Activated T-helper 17 cell treated with anti-CD3 and anti-CD28 coated beads, Interleukin-2, amount 50 U/mL, for 72 hours (primary cell): ENCODE data around the gene KCNIP1. TPM values are rescaled to one million over a fixed set of nuclear protein-coding genes. Genes with fewer than 3 reads are reported as not detected.
"Not testable (repeated sequence)": the region's sequence is repeated elsewhere in the genome, so short reads cannot be mapped to it uniquely, and the experiment has no call there.

Source experiments
- ATAC-seq: fragments of 150-1000 bp; cut with Tn5 transposase; replicated peaks from 2 replicates; pipeline ENCODE4 v1.10.0; 2021; ENCODE audit warnings: mild to moderate bottlenecking, moderate library complexity
- H3K27ac Mint-ChIP-seq: one replicate; pipeline ENCODE4 v1.8.0; 2022; ENCODE audit warnings: mixed read lengths
- H3K27me3 Mint-ChIP-seq: one replicate; pipeline ENCODE4 v1.8.0; 2022; ENCODE audit warnings: mixed read lengths
- H3K36me3 Mint-ChIP-seq: one replicate; pipeline ENCODE4 v1.8.0; 2022; ENCODE audit warnings: low read depth, mild to moderate bottlenecking, mixed read lengths
- H3K4me1 Mint-ChIP-seq: one replicate; pipeline ENCODE4 v1.8.0; 2022; ENCODE audit warnings: mixed read lengths
- H3K4me3 Mint-ChIP-seq: one replicate; pipeline ENCODE4 v1.8.0; 2022; ENCODE audit warnings: mild to moderate bottlenecking, mixed read lengths
- H3K9me3 Mint-ChIP-seq: one replicate; pipeline ENCODE4 v1.8.0; 2022; ENCODE audit warnings: mixed read lengths
- total RNA-seq, 2 donors: library from RNA; stranded (reverse); gene quantifications; one replicate each; pipeline ENCODE4 v1.2.3, GENCODE V29; 2022

KCNIP1 gene
- total RNA-seq, 2 donors from 2014 or later = not detected

DNA sequence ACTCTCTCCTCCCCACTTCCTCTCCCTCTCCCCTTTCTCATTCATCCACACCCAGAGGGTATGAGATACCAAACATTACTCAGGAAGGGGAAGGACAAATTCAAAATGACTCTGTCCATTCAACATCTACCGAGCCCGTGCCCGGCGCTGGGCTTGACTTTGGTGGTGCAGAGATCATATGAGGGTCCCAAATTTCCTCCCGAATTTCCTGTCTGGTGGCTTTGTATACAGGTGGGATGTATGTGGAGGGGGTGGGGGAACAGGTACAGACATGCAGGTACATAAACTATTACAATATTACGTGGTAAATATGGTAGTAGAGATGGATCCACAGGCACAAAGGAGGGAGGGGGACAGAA is 257.9 kb downstream of the KCNIP1 start:
- Mint-ChIP-seq H3K9me3 (no peaks in the 10 kb centered on the region), H3K36me3 (no peaks in the 10 kb centered on the region)

DNA sequence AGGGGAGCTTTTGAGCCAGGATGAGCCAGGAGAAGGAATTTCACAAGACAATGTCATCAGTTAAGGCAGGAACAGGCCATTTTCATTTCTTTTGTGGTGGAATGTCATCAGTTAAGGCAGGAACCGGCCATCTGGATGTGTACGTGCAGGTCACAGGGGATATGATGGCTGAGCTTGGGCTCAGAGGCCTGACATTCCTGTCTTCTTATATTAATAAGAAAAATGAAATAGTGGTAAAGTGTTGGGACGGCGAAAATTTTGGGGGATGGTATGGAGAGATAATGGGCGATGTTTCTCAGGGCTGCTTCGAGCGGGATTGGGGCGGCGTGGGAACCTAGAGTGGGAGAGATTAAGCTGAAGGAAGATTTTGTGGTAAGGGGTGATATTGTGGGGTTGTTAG is 258.5 kb downstream of the KCNIP1 start:
- H3K27me3 Mint-ChIP-seq = peaks cover 14% of the 10 kb centered on the region
- not testable (repeated sequence) for H3K27ac Mint-ChIP-seq, H3K4me3 Mint-ChIP-seq, H3K36me3 Mint-ChIP-seq, ATAC-seq, H3K4me1 Mint-ChIP-seq, H3K9me3 Mint-ChIP-seq

More for the DNA sequence above, 257.9 kb downstream of the KCNIP1 start:
- ATAC-seq = no peak
- Mint-ChIP-seq H3K4me3 (no peak overlapping the region), H3K27ac (no peak overlapping the region), H3K4me1 (no peaks in the 10 kb centered on the region), H3K27me3 (peaks cover 14% of the 10 kb centered on the region)

- H3K27me3 Mint-ChIP-seq, ATAC-seq, H3K36me3 Mint-ChIP-seq, H3K27ac Mint-ChIP-seq, H3K4me3 Mint-ChIP-seq, H3K9me3 Mint-ChIP-seq, H3K4me1 Mint-ChIP-seq: not testable (repeated sequence)
Observed at GRCh38 chr5:170765868-170766267, 262.0 kb downstream of the KCNIP1 start.

DNA sequence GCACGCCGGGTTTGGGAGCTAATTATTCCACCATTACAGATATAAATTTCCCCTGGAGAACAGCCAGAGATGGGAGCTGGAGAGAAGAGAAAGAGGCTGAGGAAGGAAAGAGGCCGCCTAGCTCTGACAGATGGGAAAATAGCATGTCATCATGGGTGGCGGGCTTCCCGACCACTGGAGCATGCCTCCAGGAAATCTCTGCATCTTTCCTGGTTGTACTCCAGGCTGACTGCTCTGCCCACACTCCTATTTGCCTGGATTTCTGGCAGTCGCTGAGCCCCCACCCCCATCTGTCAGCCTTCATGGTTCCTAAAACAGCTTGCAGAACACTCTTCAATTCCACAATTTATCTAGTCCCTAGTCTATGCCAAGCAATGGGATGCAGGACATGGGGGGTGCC is 265.4 kb downstream of the KCNIP1 start:
- no peak overlapping the region for H3K27ac Mint-ChIP-seq
- peaks cover 7% of the 10 kb centered on the region for H3K27me3 Mint-ChIP-seq
- no peaks in the 10 kb centered on the region for H3K9me3 Mint-ChIP-seq
- no peaks in the 10 kb centered on the region for H3K36me3 Mint-ChIP-seq
- H3K4me3 Mint-ChIP-seq = no peak overlapping the region
- H3K4me1 Mint-ChIP-seq = no peaks in the 10 kb centered on the region
- ATAC-seq = no peak

GRCh38 chr5:170769898-170770416 is 266.1 kb downstream of the KCNIP1 start:
- Mint-ChIP-seq H3K4me3 (no peak overlapping the region), H3K36me3 (no peaks in the 10 kb centered on the region), H3K4me1 (no peaks in the 10 kb centered on the region), H3K9me3 (no peaks in the 10 kb centered on the region), H3K27me3 (peaks cover 7% of the 10 kb centered on the region), H3K27ac (no peak overlapping the region)
- ATAC-seq = no peak

- ATAC-seq = no peak
Observed at GRCh38 chr5:170771496-170771895, 267.7 kb downstream of the KCNIP1 start.

GRCh38 chr5:170773024-170773985 is 269.5 kb downstream of the KCNIP1 start:
- no peak for ATAC-seq
- no peak overlapping the region for H3K4me3 Mint-ChIP-seq

More at GRCh38 chr5:170771496-170771895, 267.7 kb downstream of the KCNIP1 start:
- Mint-ChIP-seq H3K9me3 (no peaks in the 10 kb centered on the region), H3K36me3 (no peaks in the 10 kb centered on the region), H3K4me1 (no peaks in the 10 kb centered on the region), H3K4me3 (no peak overlapping the region), H3K27ac (no peak overlapping the region), H3K27me3 (peaks cover 7% of the 10 kb centered on the region)

DNA sequence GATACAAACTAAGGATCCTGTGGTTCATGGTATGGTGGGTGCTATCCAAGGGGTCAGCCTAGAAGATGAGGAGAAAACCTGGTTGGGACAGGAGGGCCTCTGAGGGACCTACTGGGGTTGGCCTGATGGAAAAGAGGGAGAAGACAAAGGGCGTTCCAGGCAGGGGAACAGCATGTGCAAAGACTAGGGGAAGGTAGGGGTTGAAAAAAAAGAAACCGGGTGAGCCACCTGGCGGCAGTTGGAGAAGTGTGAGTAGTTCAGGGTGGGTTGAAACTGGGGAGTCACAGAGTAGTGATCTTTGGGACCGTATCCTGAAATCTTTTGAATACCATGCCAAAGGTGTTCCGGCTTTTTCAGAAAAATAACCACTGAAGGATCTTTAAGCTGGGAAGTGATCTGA is 271.0 kb downstream of the KCNIP1 start:
- Mint-ChIP-seq H3K27me3 (peaks cover 5% of the 10 kb centered on the region), H3K4me1 (no peaks in the 10 kb centered on the region), H3K4me3 (no peak overlapping the region), H3K9me3 (no peaks in the 10 kb centered on the region), H3K27ac (no peak overlapping the region), H3K36me3 (no peaks in the 10 kb centered on the region)
- no peak for ATAC-seq

More at GRCh38 chr5:170773024-170773985, 269.5 kb downstream of the KCNIP1 start:
- Mint-ChIP-seq H3K27ac (no peak overlapping the region), H3K27me3 (peaks cover 7% of the 10 kb centered on the region), H3K4me1 (no peaks in the 10 kb centered on the region), H3K9me3 (no peaks in the 10 kb centered on the region), H3K36me3 (no peaks in the 10 kb centered on the region)

DNA sequence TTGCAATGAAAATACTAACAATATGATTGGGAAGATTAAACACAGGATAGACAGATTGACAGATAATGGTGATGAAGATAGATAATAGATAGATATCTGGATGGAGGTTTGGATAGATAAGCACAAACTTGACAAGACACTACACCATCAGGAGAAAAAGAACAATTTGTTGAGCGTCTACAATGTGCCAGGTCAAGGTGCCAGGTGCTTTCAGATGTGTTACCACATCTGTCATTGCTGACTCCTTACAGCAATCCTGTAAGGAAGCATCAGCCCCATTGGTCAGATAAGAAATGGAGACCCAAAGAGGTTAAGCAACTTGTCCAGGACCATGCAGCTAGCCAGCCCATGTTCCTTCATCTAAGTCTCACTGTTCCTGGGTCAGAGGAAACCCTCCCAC is 278.1 kb downstream of the KCNIP1 start:
- Mint-ChIP-seq H3K4me1 (no peaks in the 10 kb centered on the region), H3K27me3 (peaks cover 3% of the 10 kb centered on the region), H3K9me3 (no peaks in the 10 kb centered on the region), H3K4me3 (no peak overlapping the region), H3K36me3 (no peaks in the 10 kb centered on the region), H3K27ac (no peak overlapping the region)
- no peak for ATAC-seq

DNA sequence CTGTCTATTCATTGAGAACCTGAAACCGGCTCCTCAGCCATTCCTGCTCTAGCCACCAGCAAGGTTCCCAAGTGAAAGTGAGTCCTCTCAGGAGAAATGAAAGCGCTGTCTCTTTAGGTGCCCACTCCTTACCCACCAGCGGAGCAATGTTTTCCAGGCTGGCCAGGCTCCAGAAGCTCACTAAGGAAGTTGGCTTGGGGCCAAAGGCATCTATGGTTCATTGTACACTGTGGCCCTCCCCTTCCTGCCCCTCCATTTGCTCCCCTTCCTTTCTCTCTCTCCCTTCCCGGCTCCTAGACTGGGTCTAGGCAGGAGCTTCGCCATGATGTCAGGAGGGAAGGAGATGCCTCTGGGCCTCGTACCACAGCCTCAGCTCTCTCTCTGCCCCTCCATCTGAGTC is 278.6 kb downstream of the KCNIP1 start:
- no peak overlapping the region for H3K4me3 Mint-ChIP-seq
- ATAC-seq = no peak

GRCh38 chr5:170783498-170784247 is 279.9 kb downstream of the KCNIP1 start, which contains the start of gene GABRP:
Gene GABRP (plus strand): TSS chr5:170783725. CDS start chr5:170788616, 4,891 bp downstream.
- ATAC-seq = no peak
- Mint-ChIP-seq H3K36me3 (no peaks in the 10 kb centered on the region), H3K4me1 (no peaks in the 10 kb centered on the region), H3K9me3 (no peaks in the 10 kb centered on the region), H3K27me3 (peaks cover 3% of the 10 kb centered on the region), H3K4me3 (no peak within 1 kb of the TSS), H3K27ac (no peak within 1 kb of the TSS)

More for the DNA sequence above, 278.6 kb downstream of the KCNIP1 start:
- H3K36me3 Mint-ChIP-seq = no peaks in the 10 kb centered on the region
- peaks cover 3% of the 10 kb centered on the region for H3K27me3 Mint-ChIP-seq
- no peaks in the 10 kb centered on the region for H3K9me3 Mint-ChIP-seq
- H3K4me1 Mint-ChIP-seq = no peaks in the 10 kb centered on the region
- no peak overlapping the region for H3K27ac Mint-ChIP-seq

DNA sequence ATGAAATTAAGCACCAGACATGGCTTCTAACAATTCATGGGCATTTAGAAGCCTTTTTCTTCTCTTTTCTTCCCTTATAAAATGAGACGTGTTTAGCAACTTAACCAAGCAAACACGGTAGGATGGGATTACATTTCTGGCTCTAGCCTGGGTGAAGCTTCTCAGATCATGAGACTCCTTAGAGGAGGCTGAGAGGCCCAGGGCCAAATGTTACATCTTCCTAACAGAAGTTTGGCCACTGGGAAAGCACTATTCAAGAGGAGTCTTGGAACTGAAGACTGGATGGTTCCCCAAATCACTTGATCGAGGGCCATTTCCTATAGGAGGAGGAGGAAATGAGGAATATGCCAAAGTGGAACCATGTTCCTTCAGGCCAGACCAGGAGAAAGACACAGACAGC is 281.6 kb downstream of the KCNIP1 start:
- Mint-ChIP-seq H3K4me3 (no peak overlapping the region), H3K27ac (no peak overlapping the region), H3K27me3 (peaks cover 3% of the 10 kb centered on the region), H3K9me3 (no peaks in the 10 kb centered on the region), H3K4me1 (no peaks in the 10 kb centered on the region), H3K36me3 (no peaks in the 10 kb centered on the region)
- ATAC-seq = no peak
